ENCODE data around the gene PRSS12.
"Not testable (repeated sequence)": the region's sequence is repeated elsewhere in the genome, so short reads cannot be mapped to it uniquely, and the experiment has no call there.

Gene PRSS12

GRCh38 chr4:118352843-118353533 is at the start of gene PRSS12:
PRSS12 (minus strand) TSS chr4:118353003; CDS start chr4:118352720, 283 bp downstream.
- DNase-seq = peak; percentile 36

GRCh38 chr4:118400356-118400755 is 47.6 kb upstream of the PRSS12 start:
- DNase-seq = no peak

GRCh38 chr4:118399883-118400282 is 47.1 kb upstream of the PRSS12 start:
- not testable (repeated sequence) for DNase-seq

GRCh38 chr4:118398226-118399090 is 45.7 kb upstream of the PRSS12 start:
- no peak for DNase-seq

GRCh38 chr4:118397623-118397979 is 44.8 kb upstream of the PRSS12 start:
- no peak for DNase-seq

GRCh38 chr4:118396881-118397622 is 44.2 kb upstream of the PRSS12 start:
- no peak for DNase-seq

- no peak for DNase-seq
Measured at GRCh38 chr4:118395057-118395644, 42.3 kb upstream of the PRSS12 start.

GRCh38 chr4:118392509-118392908 is 39.7 kb upstream of the PRSS12 start:
- DNase-seq = not testable (repeated sequence)

- no peak for DNase-seq
Measured at GRCh38 chr4:118390121-118390520, 37.3 kb upstream of the PRSS12 start.

GRCh38 chr4:118389721-118390120 is 36.9 kb upstream of the PRSS12 start:
- DNase-seq = no peak

- no peak for DNase-seq
Measured at GRCh38 chr4:118388606-118389005, 35.8 kb upstream of the PRSS12 start.

- DNase-seq = no peak
Measured at GRCh38 chr4:118381902-118382301, 29.1 kb upstream of the PRSS12 start.

GRCh38 chr4:118373614-118374255 is 20.9 kb upstream of the PRSS12 start:
- DNase-seq = no peak

GRCh38 chr4:118372251-118372650 is 19.4 kb upstream of the PRSS12 start:
- no peak for DNase-seq

GRCh38 chr4:118369231-118369630 is 16.4 kb upstream of the PRSS12 start:
- DNase-seq = no peak

- DNase-seq = no peak
Measured at GRCh38 chr4:118367872-118368271, 15.1 kb upstream of the PRSS12 start.

GRCh38 chr4:118367361-118367760 is 14.6 kb upstream of the PRSS12 start:
- no peak for DNase-seq

- DNase-seq = no peak
Measured at GRCh38 chr4:118363166-118363565, 10.4 kb upstream of the PRSS12 start.

- no peak for DNase-seq
Measured at GRCh38 chr4:118361192-118361591, 8.4 kb upstream of the PRSS12 start.

- no peak for DNase-seq
Measured at GRCh38 chr4:118360106-118360505, 7.3 kb upstream of the PRSS12 start.

- no peak for DNase-seq
Measured at GRCh38 chr4:118357601-118358000, 4.8 kb upstream of the PRSS12 start.

- DNase-seq = no peak
Measured at GRCh38 chr4:118356731-118357130, 3.9 kb upstream of the PRSS12 start.

GRCh38 chr4:118356111-118356510 is 3.3 kb upstream of the PRSS12 start:
- no peak for DNase-seq

All from NCI-H2227 treated with DMSO at 0.1 percent for 48 hours (cell line).